GM12878 (cell line): ENCODE data around the gene SNED1. TPM values are rescaled to one million over a fixed set of nuclear protein-coding genes. Genes with fewer than 3 reads are reported as not detected.

Experiments used
- ATAC-seq: fragments of 200-7000 bp; cut with Tn5 transposase; 3 replicates; pipeline ENCODE4 v1.9.1; 2020; ENCODE audit warnings: mild to moderate bottlenecking, moderate library complexity
- BruUV-seq: library from RNA; stranded (reverse); fragments of 400-500 nt; replicated peaks from 2 replicates; lab custom pipeline; 2021; lab: Mats Ljungman, UMichigan
- CTCF ChIA-PET: fragments of 300-600 bp; sonication (Branson Sonifier 250); formaldehyde crosslinking; extraction: SDS; loops from one replicate; lab custom pipeline; 2021; ENCODE audit warnings: inconsistent platforms; lab: Yijun Ruan, JAX
- POLR2A ChIA-PET: fragments of 350-600 bp; formaldehyde crosslinking; extraction: SDS; loops from one replicate; lab custom pipeline; 2021; ENCODE audit warnings: inconsistent platforms; lab: Charles Lee
- RAD21 ChIA-PET: fragments of 300-600 bp; sonication (Branson Sonifier 250); formaldehyde crosslinking; loops from one replicate; lab custom pipeline; 2023; ENCODE audit warnings: antibody characterized with exemption; ENCODE audit not compliant: unreplicated experiment; lab: Charles Lee
- SMC1A ChIA-PET: fragments of 300-600 bp; sonication (Branson Sonifier 250); formaldehyde crosslinking; loops from one replicate; lab custom pipeline; 2023; ENCODE audit not compliant: unreplicated experiment, uncharacterized antibody; lab: Charles Lee
- DNase-seq: peaks from one replicate; pipeline ENCODE4 v3.0.0-alpha.2; 2011; ENCODE audit warnings: low read depth, low spot score
- FAIRE-seq: peaks from 3 replicates; lab custom pipeline; 2011; peaks lifted over from hg19 to GRCh38; lab: Jason Lieb, UNC
- H2AFZ ChIP-seq: 2 replicates; pipeline ENCODE4 v1.6.0; 2011; ENCODE audit warnings: low read depth, low read length, control low read depth; ENCODE audit not compliant: control insufficient read depth
- H3K27ac ChIP-seq: 2 replicates; pipeline ENCODE4 v1.5.1; 2011; ENCODE audit warnings: control low read depth; ENCODE audit not compliant: control insufficient read depth, insufficient read depth
- H3K27me3 ChIP-seq, 2 experiments: replicated peaks in 1 of 2; 2 replicates each; pipeline versions ENCODE4 v1.6.0 to v1.6.1; 2011; ENCODE audit warnings: low read length in 1 of 2; ENCODE audit not compliant: control insufficient read depth in 2 of 2, insufficient read depth in 2 of 2
- H3K36me3 ChIP-seq, 2 experiments: 2 replicates each; pipeline ENCODE4 v1.5.1; 2011; ENCODE audit warnings: low read length in 1 of 2; ENCODE audit not compliant: control insufficient read depth in 2 of 2, insufficient read depth in 2 of 2
- H3K4me1 ChIP-seq: 2 replicates; pipeline ENCODE4 v1.6.1; 2011; ENCODE audit warnings: mild to moderate bottlenecking, low read length, moderate library complexity, mixed read lengths; ENCODE audit not compliant: control insufficient read depth, insufficient read depth
- H3K4me2 ChIP-seq: 2 replicates; pipeline ENCODE4 v1.6.0; 2011; ENCODE audit warnings: control low read depth; ENCODE audit not compliant: control insufficient read depth, insufficient read depth
- H3K4me3 ChIP-seq: fragments of 200-600 bp; sonication (generic); 2 replicates; pipeline ENCODE4 v1.5.1; 2016
- H3K79me2 ChIP-seq: 2 replicates; pipeline ENCODE4 v1.6.0; 2011; ENCODE audit warnings: low read length; ENCODE audit not compliant: control insufficient read depth, insufficient read depth
- H3K9ac ChIP-seq: 2 replicates; pipeline ENCODE4 v1.8.0; 2011; ENCODE audit warnings: low read length, control low read depth, mixed read lengths; ENCODE audit not compliant: control insufficient read depth, insufficient read depth
- H3K9me3 ChIP-seq: replicated peaks from 3 replicates; pipeline ENCODE4 v1.5.1; 2011; ENCODE audit warnings: mild to moderate bottlenecking, low read length; ENCODE audit not compliant: control insufficient read depth, insufficient read depth
- H4K20me1 ChIP-seq: 2 replicates; pipeline ENCODE4 v1.6.0; 2011; ENCODE audit not compliant: control insufficient read depth, insufficient read depth
- ATF2 ChIP-seq: IDR thresholded peaks from 2 replicates; pipeline ENCODE4 v1.6.1; 2012; ENCODE audit warnings: low read length, inconsistent platforms
- CBX5 ChIP-seq: sonication (generic); IDR thresholded peaks from 2 replicates; pipeline ENCODE4 v1.6.1; 2016; ENCODE audit warnings: low read depth, moderate library complexity, mild to moderate bottlenecking, inconsistent platforms
- CEBPB ChIP-seq, 2 experiments: fragments of 150-350 bp in 1 of 2; IDR thresholded peaks; 2 replicates each; pipeline ENCODE4 v1.6.1; 2012 to 2014; ENCODE audit warnings: low read depth in 2 of 2, low read length in 2 of 2, borderline replicate concordance in 1 of 2, inconsistent platforms in 1 of 2
- ELK1 ChIP-seq: IDR thresholded peaks from 2 replicates; pipeline ENCODE4 v1.6.1; 2012; ENCODE audit warnings: low read depth, low read length, improper control_type of control experiment
- ESRRA ChIP-seq: IDR thresholded peaks from 2 replicates; pipeline ENCODE4 v1.6.1; 2012; ENCODE audit warnings: mild to moderate bottlenecking, low read length, improper control_type of control experiment
- IKZF1 ChIP-seq: fragments of 450-650 bp; conservative IDR thresholded peaks from 2 replicates; pipeline ENCODE4 v1.6.1; 2017; ENCODE audit warnings: antibody characterized with exemption, mild to moderate bottlenecking
- MYC ChIP-seq: IDR thresholded peaks from 2 replicates; pipeline ENCODE4 v1.6.1; 2011; ENCODE audit warnings: mild to moderate bottlenecking, low read length, moderate library complexity, inconsistent platforms; ENCODE audit not compliant: insufficient read depth, insufficient replicate concordance, insufficient read length, severe bottlenecking
- RAD51 ChIP-seq: fragments of 450-650 bp; IDR thresholded peaks from 2 replicates; pipeline ENCODE4 v1.6.1; 2016; ENCODE audit warnings: moderate library complexity, mild to moderate bottlenecking, inconsistent platforms
- RELA ChIP-seq: fragments of 450-650 bp; IDR thresholded peaks from 2 replicates; pipeline ENCODE4 v1.8.0; 2014; ENCODE audit warnings: borderline replicate concordance; ENCODE audit not compliant: partially characterized antibody
- SMARCA5 ChIP-seq: fragments of 450-650 bp; IDR thresholded peaks from 2 replicates; pipeline ENCODE4 v1.6.1; 2017; ENCODE audit warnings: mild to moderate bottlenecking
- STAT1 ChIP-seq: fragments of 450-650 bp; conservative IDR thresholded peaks from 2 replicates; pipeline ENCODE4 v1.6.1; 2014; ENCODE audit warnings: antibody characterized with exemption, mild to moderate bottlenecking
- TCF12 ChIP-seq: IDR thresholded peaks from 2 replicates; pipeline ENCODE4 v1.6.1; 2011; ENCODE audit warnings: low read depth, mild to moderate bottlenecking, low read length
- USF1 ChIP-seq: IDR thresholded peaks from 2 replicates; pipeline ENCODE4 v1.6.1; 2011; ENCODE audit warnings: borderline replicate concordance, low read depth, mild to moderate bottlenecking, moderate library complexity, mixed read lengths, low read length; ENCODE audit not compliant: insufficient read depth; ENCODE audit errors: extremely low read length
- ZBTB4 ChIP-seq: fragments of 450-650 bp; formaldehyde crosslinking; IDR thresholded peaks from 2 replicates; pipeline ENCODE4 v1.4.0; 2022; ENCODE audit warnings: mild to moderate bottlenecking, moderate library complexity
- ZNF274 ChIP-seq: IDR thresholded peaks from one replicate; pipeline ENCODE4 v1.8.0; 2011; ENCODE audit not compliant: insufficient read length, insufficient read depth
- WGBS: methylation state at CpG from one replicate; pipeline ENCODE4 v1.1.6; 2016; ENCODE audit warnings: low lambda C conversion rate; ENCODE audit not compliant: insufficient replicate concordance, insufficient coverage; ENCODE audit errors: missing lambda C conversion rate; 5-methylcytosine and 5-hydroxymethylcytosine counted together
- in situ Hi-C: fragments of 300-500 bp; cut with MboI; formaldehyde crosslinking; loops from 9 replicates; pipeline ENCODE4 v1.14.3; 2018; ENCODE audit warnings: mixed read lengths
- intact Hi-C: fragments of 100-400 bp; cut with micrococcal nuclease; formaldehyde crosslinking; loops from one replicate; pipeline ENCODE4 v1.14.2; 2022; ENCODE audit not compliant: unreplicated experiment
- polyA plus RNA-seq, 11 experiments: library from polyadenylated mRNA; depleted of rRNA in 4 of 11; unstranded in 6 of 11; stranded (reverse) in 5 of 11; fragments of >200 nt; fragmentation: Nextera tagmentation in 4 of 11; fragmentation: Illumina TruSeq in 1 of 11; extraction: Ambion mirVana in 4 of 11; extraction: Trizol in 1 of 11; gene quantifications; 1 replicate in 1 of 11; 2 replicates in 10 of 11; pipeline versions ENCODE4 v1.2.1 to v1.2.3, GENCODE V29; 2011 to 2016; ENCODE audit warnings: inconsistent platforms in 2 of 11, missing spikeins in 2 of 11, low read depth in 1 of 11
- total RNA-seq, 4 experiments: library from RNA; depleted of rRNA in 3 of 4; stranded (reverse); fragments of >200 nt in 3 of 4; fragmentation: Illumina TruSeq in 1 of 4; extraction: Trizol in 1 of 4; gene quantifications; 2 replicates each; pipeline versions ENCODE4 v1.2.1 to v1.2.3, GENCODE V29; 2013 to 2021

SNED1 gene
- total and polyA plus RNA-seq, 10 of the 15 experiments (the other 5 are each of a cell fraction or from before 2014, with no cell fraction given) = 0.05 to 8.4 (median 3.0) TPM

GRCh38 chr2:240966906-240967680 lies 31.3 kb upstream of the SNED1 start:
- in situ Hi-C loops = no loop called here
- RAD21 ChIA-PET = no interaction called here
- CTCF ChIA-PET = no interaction called here
- WGBS = 44% methylated on average over 22 of the region's 32 CpGs
- FAIRE-seq (no peak), DNase-seq (no peak), ATAC-seq (no peak)
- H2AFZ ChIP-seq = no peak overlapping the region
- SMC1A ChIA-PET = no interaction called here
- H3K9ac ChIP-seq = no peak overlapping the region
- no peaks in the 10 kb centered on the region for H3K36me3 ChIP-seq
- no peak overlapping the region for H3K4me2 ChIP-seq
- POLR2A ChIA-PET = no interaction called here
- no TSS peak for BruUV-seq
- H4K20me1 ChIP-seq = no peaks in the 10 kb centered on the region
- no peaks in the 10 kb centered on the region for H3K4me1 ChIP-seq
- no peaks in the 10 kb centered on the region for H3K27me3 ChIP-seq
- H3K9me3 ChIP-seq = no peaks in the 10 kb centered on the region
- no peak overlapping the region for H3K4me3 ChIP-seq
- no peak overlapping the region for H3K27ac ChIP-seq
- intact Hi-C loops = no loop called here
- H3K79me2 ChIP-seq = no peaks in the 10 kb centered on the region
- TF ChIP-seq RELA (no peak), STAT1 (no peak), USF1 (no peak), ZNF274 (no peak), ATF2 (no peak), IKZF1 (no peak), ESRRA (no peak), ZBTB4 (CRISPR knock-in tag) (no peak), CEBPB (IDR thresholded peaks at IDR 0.05; ENCODE audit: borderline replicate concordance in 1 of 2, low read depth in 2 of 2, low read length in 2 of 2) (no peak), TCF12 (no peak), CBX5 (no peak), ELK1 (no peak), SMARCA5 (no peak), MYC (no peak), RAD51 (no peak)
